ENCODE results near the gene PIM3. TPM values are rescaled to one million over a fixed set of nuclear protein-coding genes. Genes with fewer than 3 reads are reported as not detected.

PIM3 gene
- total RNA-seq, 1 experiment from 2014 or later, result 37.1 TPM

- Histone ChIP-seq H3K27me3 (no peaks in the 10 kb centered on the region), H3K4me3 (no peak overlapping the region), H3K9me3 (no peaks in the 10 kb centered on the region), H3K36me3 (peaks cover 11% of the 10 kb centered on the region)
- DNase-seq, result no peak
These were observed 2.7 kb upstream of the PIM3 start for GRCh38 chr22:49957826-49958365.

GRCh38 chr22:49958366-49958921 is 2.1 kb upstream of the PIM3 start:
- no peak for DNase-seq
- Histone ChIP-seq H3K27me3 (no peaks in the 10 kb centered on the region), H3K9me3 (no peaks in the 10 kb centered on the region), H3K36me3 (peaks cover 17% of the 10 kb centered on the region), H3K4me3 (no peak overlapping the region)

- no peak for DNase-seq
- Histone ChIP-seq H3K36me3 (peaks cover 24% of the 10 kb centered on the region), H3K27me3 (no peaks in the 10 kb centered on the region), H3K4me3 (peak overlapping the region; percentile 72), H3K9me3 (no peaks in the 10 kb centered on the region)
These were observed 1.4 kb upstream of the PIM3 start for GRCh38 chr22:49958931-49959781.

- Histone ChIP-seq H3K9me3 (no peaks in the 10 kb centered on the region), H3K4me3 (peak overlapping the region; percentile 72), H3K36me3 (peaks cover 26% of the 10 kb centered on the region), H3K27me3 (no peaks in the 10 kb centered on the region)
- DNase-seq, result peak; percentile 56
These were observed 802 bp upstream of the PIM3 start for GRCh38 chr22:49959782-49960158.

- peaks cover 28% of the 10 kb centered on the region for H3K36me3 ChIP-seq
- H3K4me3 ChIP-seq, result peak overlapping the region; percentile 66
- DNase-seq, result peak; percentile 44
- no peaks in the 10 kb centered on the region for H3K9me3 ChIP-seq
- H3K27me3 ChIP-seq, result no peaks in the 10 kb centered on the region
These were observed 531 bp downstream of the PIM3 start for GRCh38 chr22:49961005-49961600.

- DNase-seq, result no peak
- Histone ChIP-seq H3K4me3 (peak overlapping the region; percentile 66), H3K9me3 (no peaks in the 10 kb centered on the region), H3K36me3 (peaks cover 28% of the 10 kb centered on the region), H3K27me3 (no peaks in the 10 kb centered on the region)
These were observed 1.0 kb downstream of the PIM3 start for GRCh38 chr22:49961601-49962011.

GRCh38 chr22:49962012-49962750 is 1.6 kb downstream of the PIM3 start:
- peak overlapping the region; percentile 66 for H3K4me3 ChIP-seq
- peak; percentile 86 for DNase-seq
- peaks cover 28% of the 10 kb centered on the region for H3K36me3 ChIP-seq
- H3K27me3 ChIP-seq, result no peaks in the 10 kb centered on the region
- no peaks in the 10 kb centered on the region for H3K9me3 ChIP-seq

GRCh38 chr22:49962751-49963646 is 2.4 kb downstream of the PIM3 start:
- Histone ChIP-seq H3K9me3 (no peaks in the 10 kb centered on the region), H3K4me3 (peak overlapping the region; percentile 66), H3K27me3 (no peaks in the 10 kb centered on the region), H3K36me3 (peaks cover 28% of the 10 kb centered on the region)
- no peak for DNase-seq

- no peak overlapping the region for H3K4me3 ChIP-seq
- H3K9me3 ChIP-seq, result no peaks in the 10 kb centered on the region
- no peak for DNase-seq
- H3K36me3 ChIP-seq, result peaks cover 28% of the 10 kb centered on the region
- no peaks in the 10 kb centered on the region for H3K27me3 ChIP-seq
These were observed 3.1 kb downstream of the PIM3 start for GRCh38 chr22:49963647-49964026.

- H3K9me3 ChIP-seq, result no peaks in the 10 kb centered on the region
- H3K36me3 ChIP-seq, result peaks cover 28% of the 10 kb centered on the region
- H3K4me3 ChIP-seq, result no peak overlapping the region
- DNase-seq, result no peak
- H3K27me3 ChIP-seq, result no peaks in the 10 kb centered on the region
These were observed 3.8 kb downstream of the PIM3 start for GRCh38 chr22:49964136-49965090.

- Histone ChIP-seq H3K4me3 (no peak overlapping the region), H3K9me3 (no peaks in the 10 kb centered on the region), H3K36me3 (peaks cover 28% of the 10 kb centered on the region), H3K27me3 (no peaks in the 10 kb centered on the region)
- no peak for DNase-seq
These were observed 4.8 kb downstream of the PIM3 start for GRCh38 chr22:49965091-49966040.

- Histone ChIP-seq H3K9me3 (no peaks in the 10 kb centered on the region), H3K27me3 (no peaks in the 10 kb centered on the region), H3K4me3 (no peak overlapping the region), H3K36me3 (peaks cover 28% of the 10 kb centered on the region)
- DNase-seq, result no peak
These were observed 5.6 kb downstream of the PIM3 start for GRCh38 chr22:49966041-49966773.
